CD4-positive, alpha-beta T cell treated with Interferon gamma for 1 hour (primary cell): Measurements from ENCODE around the gene CRKL.

ENCODE experiments used
- DNase-seq: peaks from one replicate; pipeline ENCODE4 v3.0.0-alpha.2; 2020

Gene CRKL

GRCh38 chr22:20952544-20953341 is 35.5 kb downstream of the CRKL start:
- no peak for DNase-seq

- no peak for DNase-seq
Observed at GRCh38 chr22:20953342-20953608, 36.1 kb downstream of the CRKL start.

DNA sequence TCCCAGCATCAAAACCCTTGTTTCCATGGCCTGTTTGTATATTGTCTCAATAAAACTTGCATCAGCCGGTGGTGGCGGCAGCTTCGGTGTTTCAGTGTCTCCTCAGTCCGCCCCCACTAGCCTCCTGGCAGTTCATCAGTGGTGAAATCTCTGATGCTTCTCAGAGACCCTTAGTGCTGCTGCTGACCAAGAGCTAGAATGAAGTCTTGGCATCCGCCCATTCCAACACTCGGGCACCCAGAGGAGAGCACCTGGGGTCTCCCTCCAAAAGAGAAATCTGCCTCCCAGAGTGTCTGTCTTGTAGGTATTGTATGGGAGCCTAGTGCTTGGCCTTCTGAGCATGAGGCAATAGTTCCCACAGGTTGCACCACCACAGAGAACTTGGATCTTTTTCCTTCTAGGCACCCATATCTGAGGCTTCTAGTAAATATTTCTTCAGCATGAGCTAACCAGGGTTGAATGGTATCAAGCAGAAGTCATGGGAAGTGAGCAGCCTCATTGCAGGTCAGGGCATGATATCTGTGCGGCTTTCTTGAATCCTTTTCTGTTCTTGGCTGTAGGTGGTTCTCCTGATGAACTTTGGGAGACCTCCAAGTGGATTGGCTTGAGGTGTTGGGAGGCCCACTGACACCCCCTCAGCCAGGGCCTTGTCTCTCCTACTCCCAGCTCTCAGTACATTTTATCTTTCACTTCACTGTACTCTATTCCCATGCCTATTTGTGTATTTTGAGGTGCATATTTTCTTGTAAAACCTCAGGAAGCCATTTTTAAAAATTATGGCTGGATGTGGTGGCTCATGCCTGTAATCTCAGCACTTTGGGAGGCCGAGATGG is 36.7 kb downstream of the CRKL start:
- DNase-seq, result no peak

GRCh38 chr22:20955548-20955947 is 38.3 kb downstream of the CRKL start:
- DNase-seq, result no peak

DNA sequence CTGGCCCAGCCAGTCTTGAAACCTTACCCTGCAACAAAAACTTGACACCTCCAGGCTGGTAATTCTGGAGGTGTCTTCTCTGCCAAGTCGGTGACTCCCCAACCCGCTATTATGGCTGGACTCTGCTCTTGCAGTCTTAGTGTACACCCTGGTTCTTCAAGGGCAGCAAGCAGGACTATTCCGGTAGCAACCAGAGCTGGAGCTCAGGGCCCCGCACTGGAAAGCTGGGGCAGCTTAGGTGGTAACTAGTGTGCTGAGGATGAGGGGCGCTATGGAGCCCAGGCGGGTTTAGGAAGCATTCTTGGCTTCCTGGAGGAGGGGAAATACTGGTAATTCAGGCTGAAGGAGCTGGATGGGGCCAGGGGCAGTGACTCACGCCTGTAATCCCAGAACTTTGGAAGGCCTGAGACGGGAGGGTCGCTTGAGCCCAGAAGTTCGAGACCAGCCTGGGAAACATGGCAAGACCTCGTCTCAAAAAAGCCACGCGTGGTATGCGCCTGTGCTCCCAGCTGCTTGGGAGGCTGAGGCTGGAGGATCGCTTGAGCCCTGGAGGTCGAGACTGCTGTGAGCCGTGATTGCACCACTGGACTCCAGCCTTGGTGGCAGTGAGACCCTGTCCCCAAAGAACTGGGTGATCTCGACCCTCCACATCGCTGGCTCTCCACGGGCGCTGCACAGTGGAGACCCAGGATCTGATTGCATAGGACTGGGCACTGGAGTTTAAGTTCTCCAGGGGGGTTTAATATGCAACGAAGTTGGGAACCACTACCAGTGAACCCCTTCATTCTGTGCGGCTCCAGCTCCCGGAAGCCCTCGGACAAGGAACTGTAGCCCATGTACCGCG is 39.3 kb downstream of the CRKL start:
- DNase-seq, result no peak

DNA sequence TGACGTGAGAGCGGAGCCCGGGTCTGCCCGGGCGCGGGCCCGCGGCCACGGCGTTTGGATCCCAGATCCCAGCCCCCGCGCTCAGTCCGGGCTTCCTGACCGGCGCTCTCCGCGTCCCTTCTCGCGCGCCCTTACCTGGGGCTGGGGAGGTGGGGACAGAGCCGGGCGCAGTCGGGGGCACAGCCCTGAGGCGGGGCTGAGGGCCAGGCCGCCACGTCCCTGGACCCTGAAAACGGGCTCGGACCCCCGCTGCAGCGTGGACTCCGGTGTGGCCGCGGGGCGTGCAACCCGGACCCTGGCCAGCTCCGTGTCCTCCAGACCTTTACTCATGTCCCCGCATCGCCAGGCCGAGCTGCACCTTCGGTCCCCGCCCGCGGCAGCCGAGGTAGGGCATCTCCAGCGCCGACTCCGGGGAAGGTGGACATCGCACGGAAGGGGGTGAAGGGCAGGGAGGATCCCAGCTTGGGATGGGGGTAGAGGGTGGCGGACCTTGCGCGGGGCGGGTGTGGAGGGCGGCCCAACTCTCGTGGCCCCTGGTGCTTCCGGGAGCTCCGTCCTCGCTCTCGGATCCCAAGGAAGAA is 40.0 kb downstream of the CRKL start:
- no peak for DNase-seq

DNA sequence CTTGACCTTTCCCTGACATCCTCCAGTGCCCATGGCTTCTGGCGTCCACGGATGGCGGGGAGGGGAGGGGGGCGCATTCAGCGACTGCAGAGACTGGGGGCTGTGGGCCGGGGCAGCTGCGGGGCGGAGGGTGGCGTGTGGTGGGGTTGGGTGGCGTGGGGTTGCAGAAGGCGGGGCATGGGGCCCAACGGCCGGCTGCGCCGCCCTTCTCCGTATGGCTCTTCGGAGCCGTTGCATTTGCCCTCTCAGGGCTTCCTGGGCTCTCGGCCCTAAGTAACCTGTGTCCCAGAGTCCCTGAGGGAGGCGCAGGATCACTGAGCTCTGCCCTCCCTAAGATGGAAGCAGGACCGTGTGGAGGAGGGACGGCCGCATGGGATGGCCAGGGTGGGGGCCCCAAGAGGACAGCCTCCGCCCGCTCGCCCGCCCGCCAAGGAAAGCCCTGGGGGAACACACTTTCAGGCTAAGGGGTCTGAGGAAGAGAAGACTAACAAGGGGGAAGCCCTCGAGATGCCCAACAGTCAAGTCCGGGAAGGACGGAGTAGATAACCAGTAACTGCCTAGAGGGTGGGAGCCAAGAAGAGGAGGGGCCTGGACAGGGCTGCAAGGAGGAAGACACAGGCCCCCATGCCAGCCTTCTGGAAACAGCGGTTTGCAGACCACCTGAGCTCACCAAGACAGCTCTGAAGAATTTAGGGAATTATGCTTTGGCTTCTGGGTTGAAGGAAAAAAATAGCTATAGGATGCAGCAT is 40.6 kb downstream of the CRKL start:
- DNase-seq, result no peak

GRCh38 chr22:20959578-20960461 is 42.6 kb downstream of the CRKL start:
- no peak for DNase-seq

DNA sequence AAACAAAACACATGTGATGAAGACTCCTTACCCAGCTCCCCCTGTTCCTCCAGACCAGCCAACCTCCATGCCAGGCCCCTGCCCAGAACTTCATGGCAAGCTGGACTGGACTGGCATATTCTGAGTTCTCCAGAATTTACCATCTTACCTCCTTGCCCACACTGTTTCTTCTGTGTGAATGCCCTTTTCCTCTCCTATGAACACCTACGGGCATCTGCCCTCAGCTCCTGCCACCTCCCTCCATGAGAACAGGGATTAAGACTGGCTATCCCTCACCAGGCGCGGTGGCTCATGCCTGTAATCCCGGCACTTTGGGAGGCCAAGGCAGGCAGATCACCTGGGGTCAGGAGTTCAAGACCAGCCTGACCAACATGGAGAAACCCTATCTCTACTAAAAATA is 43.4 kb downstream of the CRKL start:
- no peak for DNase-seq

DNA sequence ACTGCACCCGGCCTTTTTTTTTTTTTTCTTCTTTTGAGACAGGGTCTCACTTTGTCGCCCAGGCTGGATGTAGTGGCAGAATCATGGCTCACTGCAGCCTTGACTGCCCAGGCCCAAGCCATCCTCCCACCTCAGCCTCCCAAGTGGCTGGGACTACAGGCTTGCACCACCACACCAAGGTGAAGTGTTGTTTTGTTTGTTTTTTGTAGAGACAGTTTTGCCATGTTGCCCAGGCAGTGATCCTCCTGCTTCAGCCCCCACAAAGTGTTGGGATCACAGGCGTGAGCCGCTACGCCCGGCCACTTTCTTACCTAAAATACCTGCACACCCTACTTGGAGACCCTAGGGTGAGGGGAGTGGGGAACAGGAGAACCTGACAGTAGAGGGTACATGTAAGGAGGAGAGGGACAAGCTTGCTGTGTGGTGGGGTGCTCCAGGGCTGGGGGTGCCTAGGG is 45.3 kb downstream of the CRKL start:
- DNase-seq, result no peak

DNA sequence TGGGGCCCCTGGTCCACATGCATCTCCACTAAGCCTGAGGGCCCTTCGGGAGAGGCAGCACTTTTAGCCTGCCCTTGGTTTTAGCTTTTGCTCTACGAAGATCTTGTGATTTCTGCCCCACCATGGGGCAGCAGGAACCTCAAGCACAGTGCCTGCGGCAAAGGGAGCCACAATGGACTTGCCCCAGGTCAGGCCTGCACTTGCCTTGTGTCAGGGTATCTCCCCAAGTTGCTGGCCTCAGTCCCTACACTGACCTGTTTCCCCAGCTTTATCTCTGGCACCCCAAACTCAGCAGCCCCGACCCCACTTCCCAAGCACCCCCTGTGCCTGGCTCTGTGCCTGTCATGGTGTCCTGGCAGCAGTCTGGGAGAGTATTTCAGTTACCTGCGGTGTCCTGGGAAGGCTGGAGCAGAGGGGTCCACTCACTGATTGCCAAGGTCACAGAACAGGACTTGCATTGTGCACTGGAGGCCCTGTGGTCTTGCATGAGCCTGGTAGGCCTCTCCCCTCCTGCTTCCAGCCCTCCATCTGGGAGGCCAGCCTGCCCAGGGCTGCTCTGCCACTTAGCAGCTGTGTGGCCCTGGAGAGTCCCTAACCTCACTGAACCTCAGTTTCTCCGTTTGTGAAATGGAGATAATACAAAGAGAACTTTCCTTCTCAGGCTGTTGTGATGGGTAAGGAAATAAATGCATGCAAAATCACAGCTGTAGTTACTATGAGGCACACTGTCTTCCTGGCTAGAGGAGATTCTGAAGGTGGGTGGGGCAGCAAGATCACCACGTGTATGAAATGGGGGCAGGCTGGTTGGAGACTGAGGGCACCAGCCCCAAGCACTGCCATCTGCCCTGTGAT is 46.2 kb downstream of the CRKL start:
- DNase-seq, result no peak

GRCh38 chr22:20964090-20964798 is 47.0 kb downstream of the CRKL start:
- no peak for DNase-seq

DNA sequence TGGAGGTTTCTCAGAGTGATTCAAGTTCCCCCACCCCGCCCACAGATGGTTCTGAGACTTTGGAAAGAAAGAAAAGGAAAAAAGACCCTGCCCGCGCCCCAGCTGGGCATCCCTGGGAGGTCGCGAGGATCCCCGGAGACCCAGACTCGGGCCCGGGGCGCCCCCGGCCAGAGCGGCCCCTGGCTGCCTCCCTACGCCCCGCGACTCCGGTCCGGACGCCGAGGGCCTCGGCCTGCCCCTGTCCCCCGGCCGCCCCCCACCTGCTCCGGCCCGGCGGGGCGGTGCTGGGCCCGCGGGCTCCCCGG is 47.5 kb downstream of the CRKL start:
- DNase-seq, result no peak

DNA sequence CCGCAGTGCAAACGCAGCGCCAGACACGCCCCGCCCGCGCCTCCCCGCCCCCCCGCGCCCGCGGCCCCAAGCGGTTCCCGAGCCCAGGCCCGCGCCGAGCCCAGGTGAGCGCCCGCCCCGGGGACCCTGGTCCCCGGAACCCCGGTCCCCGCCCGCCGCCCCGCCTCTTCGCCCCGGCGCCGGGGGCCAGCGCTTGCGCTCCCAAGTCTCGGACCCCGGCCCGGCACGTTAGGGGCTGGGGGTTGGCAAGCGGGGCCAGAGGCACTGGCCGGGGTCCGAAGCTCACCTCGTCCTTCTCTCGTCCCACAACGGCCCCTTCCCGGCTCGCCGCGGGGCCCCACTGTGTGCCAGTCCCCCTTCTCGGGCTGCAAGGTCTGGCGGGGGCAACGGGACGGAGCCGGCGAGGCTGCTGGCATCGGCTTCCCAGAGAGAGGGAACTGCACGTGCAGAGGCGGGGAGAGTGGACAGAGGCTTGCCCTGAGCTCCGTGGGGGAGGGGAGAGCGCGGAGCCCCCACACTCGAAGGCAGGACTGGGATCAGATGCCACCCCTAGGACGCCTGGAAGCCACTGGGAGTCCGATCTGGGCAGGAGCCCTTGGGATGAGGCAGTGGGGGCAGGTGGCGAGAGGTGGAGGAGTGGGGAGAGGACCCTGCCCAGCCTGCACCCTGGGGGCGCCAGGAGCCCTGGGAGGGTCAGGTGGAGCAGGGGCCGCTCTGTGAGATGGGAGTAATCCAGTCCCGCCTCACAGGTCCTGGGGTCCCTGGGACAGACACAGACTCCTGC is 48.1 kb downstream of the CRKL start:
- no peak for DNase-seq

DNA sequence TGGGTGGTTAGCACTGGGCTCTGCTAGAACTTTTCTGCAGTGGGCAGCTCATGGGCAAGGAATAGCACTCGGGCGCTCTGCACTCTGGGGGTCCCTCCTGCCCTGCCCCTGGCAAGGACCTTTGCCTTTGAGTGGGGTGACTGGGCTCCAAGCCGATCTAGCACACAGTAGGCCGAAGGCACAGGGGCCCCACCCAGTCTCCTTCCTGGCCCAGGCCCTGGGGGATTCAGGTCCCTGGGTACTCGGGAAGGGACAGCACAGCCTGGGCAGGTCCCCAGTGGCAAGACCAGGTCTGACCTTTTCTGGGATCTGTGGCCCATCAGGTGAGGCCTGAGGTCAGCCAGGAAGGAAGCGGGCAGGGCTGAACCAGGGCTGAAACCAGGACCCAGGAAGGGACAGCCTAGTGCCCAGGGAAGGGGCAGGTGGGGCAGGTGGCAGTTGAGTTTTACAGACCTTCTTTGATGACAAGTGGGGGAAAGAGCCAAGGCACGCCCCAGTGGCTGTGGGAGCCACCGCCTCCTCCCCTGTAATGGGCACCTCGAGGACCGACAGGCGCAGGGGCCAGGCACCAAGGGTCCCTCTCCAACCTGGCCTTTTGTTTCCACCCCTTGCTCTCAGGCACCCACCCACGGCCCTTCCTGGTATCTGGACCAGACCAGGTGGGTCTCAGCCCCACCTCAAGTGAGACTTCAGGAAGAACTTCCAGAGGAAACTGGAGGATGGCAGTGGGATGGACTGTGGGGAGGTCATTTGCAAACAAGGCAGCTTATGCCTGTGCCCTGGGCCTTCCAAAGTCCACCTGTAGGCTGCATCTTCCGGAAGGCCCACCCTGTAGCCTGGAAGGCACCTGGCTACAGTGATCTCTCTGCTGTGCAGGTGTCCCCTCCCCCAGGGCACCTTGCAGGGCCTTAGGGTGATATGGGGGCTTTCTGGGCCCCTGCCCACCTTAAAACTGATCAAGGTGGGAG is 49.0 kb downstream of the CRKL start:
- no peak for DNase-seq

DNA sequence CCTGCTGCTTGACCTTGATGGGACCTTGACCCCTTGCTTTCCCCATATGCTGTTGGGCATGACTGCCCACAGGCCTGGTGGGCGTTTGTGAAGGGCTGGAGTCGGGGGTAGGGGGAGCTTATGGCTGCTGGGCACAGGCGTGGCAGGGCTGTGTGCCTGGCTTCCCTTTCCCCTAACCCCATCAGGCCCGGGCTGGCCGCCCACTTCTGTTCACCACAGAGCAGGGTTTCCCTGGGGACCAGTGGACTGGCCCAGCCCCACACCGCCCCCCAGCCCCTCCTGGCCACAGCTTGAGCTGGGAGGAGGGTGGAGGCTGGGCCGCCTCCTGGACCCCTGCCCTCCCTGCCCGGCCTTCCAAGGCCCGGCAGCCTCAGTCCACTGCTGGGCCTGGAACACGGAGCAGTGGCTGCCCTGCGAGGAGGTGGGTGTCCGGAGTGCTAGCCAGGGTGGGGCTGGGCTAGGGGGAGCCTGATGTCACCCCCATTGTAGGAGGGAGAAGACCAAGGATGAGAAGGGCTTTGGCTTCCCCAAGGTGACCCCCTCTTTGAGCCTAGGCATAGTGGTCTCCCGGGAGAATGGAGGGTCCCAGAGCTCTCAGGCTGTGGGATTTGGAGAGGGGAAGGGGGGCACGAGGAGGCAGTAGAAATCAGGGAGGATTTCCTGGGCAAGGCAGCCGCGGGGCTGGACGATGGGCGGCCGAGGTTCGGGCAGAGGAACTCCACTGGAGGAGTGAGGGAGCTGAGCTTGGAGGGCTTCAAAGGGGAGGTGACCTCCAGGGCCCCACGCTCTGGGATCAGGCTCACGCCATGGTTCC is 49.9 kb downstream of the CRKL start, which contains the start of gene AIFM3:
TSS of gene AIFM3 (plus strand) at position 373 of the 814 bp plus-strand sequence. CDS start 690 bp downstream, outside the sequence.
- DNase-seq, result no peak
